GM13976 (cell line): ENCODE results near the gene ODAM.

Experiments
- DNase-seq: peaks from one replicate; pipeline ENCODE4 v3.0.0; 2012; ENCODE audit warnings: low spot score
- CTCF ChIP-seq: IDR thresholded peaks from 2 replicates; pipeline ENCODE4 v1.5.1; 2012; ENCODE audit warnings: borderline replicate concordance, mild to moderate bottlenecking; ENCODE audit not compliant: insufficient read depth; ENCODE audit errors: extremely low read depth, missing control alignments, control extremely low read depth
- in situ Hi-C: fragments of 300-500 bp; cut with MboI; formaldehyde crosslinking; loops from one replicate; pipeline ENCODE4 v1.12.0; 2022; ENCODE audit warnings: low sequenced_read_pairs, mixed read lengths, inconsistent platforms; ENCODE audit not compliant: unreplicated experiment

ODAM gene

GRCh38 chr4:70187216-70187615 is 8.3 kb upstream of the ODAM start:
- in situ Hi-C loops = loop anchor here (25.0 kb wide), 1 partner anchor 325 kb away; the partner anchor contains the start of gene AMTN
- DNase-seq = no peak
- no peak for TF ChIP-seq CTCF

GRCh38 chr4:70190579-70190978 is 4.9 kb upstream of the ODAM start:
- DNase-seq = no peak
- TF ChIP-seq CTCF = no peak
- in situ Hi-C loops = loop anchor here (25.0 kb wide), 1 partner anchor 322 kb away; the partner anchor contains the start of gene AMTN

- in situ Hi-C loops = loop anchor here (25.0 kb wide), 1 partner anchor 321 kb away; the partner anchor contains the start of gene AMTN
- TF ChIP-seq CTCF = no peak
- DNase-seq = no peak
These were observed 3.9 kb upstream of the ODAM start for GRCh38 chr4:70191647-70192046.

GRCh38 chr4:70192895-70193294 is 2.6 kb upstream of the ODAM start:
- DNase-seq = no peak
- TF ChIP-seq CTCF = no peak
- in situ Hi-C loops = loop anchor here (25.0 kb wide), 1 partner anchor 319 kb away; the partner anchor contains the start of gene AMTN

GRCh38 chr4:70196857-70197256 is 1.3 kb downstream of the ODAM start:
- TF ChIP-seq CTCF = no peak
- in situ Hi-C loops = loop anchor here (25.0 kb wide), 1 partner anchor 315 kb away; the partner anchor contains the start of gene AMTN
- no peak for DNase-seq

GRCh38 chr4:70197842-70198241 is 2.3 kb downstream of the ODAM start:
- no peak for TF ChIP-seq CTCF
- in situ Hi-C loops = loop anchor here (25.0 kb wide), 1 partner anchor 314 kb away; the partner anchor contains the start of gene AMTN
- DNase-seq = no peak
